GM18867 (cell line): ENCODE data around the gene CCDC85B.
"Not testable (repeated sequence)": the region's sequence is repeated elsewhere in the genome, so short reads cannot be mapped to it uniquely, and the experiment has no call there.

Source experiments
- ATAC-seq: cut with Tn5 transposase; IDR thresholded peaks from one replicate; pipeline ENCODE4 v1.9.1; 2021; ENCODE audit warnings: mild to moderate bottlenecking, moderate library complexity; ENCODE audit not compliant: unreplicated experiment

The CCDC85B gene

GRCh38 chr11:65885808-65886536 lies 4.5 kb upstream of the CCDC85B start:
- no peak for ATAC-seq

DNA sequence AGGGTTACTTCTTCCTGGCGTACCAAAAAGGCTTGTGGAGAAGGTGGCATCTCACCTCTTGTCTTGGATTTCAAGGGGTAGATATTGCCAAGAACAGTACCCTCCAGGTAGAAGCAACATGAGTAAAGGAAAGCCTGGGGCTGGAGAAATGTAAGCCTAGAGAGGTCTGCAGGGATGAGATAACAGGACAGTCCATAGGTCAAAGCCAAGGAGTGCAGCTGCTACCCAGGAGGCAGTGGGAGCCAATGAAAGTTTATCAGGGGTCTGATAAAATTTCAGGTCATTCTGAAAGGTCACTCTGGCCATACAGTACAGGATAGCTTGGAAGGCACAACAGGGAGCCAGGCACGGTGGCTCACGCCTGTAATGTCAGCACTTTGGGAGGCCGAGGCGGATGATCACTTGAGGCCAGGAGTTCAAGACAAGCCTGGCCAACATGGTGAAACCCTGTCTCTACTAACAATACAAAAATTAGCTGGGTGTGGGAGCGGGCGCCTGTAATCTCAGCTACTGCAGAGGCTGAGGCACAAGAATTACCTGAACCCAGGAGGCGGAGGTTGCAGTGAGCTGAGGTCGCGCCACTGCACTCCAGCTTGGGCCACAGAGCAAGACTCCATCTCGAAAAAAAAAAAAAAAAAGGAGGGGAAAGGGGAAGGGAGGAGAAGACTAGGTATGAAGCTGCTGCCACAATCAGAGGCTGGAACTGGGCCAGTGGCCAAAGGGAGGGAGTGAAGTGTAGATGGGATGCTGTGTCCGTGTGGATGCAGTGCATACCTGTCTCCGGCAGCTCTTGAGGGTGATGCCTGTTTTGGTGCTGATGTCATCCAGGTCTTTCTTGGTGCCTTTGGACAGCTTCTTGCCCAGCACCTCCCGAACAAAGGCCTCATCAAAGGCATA lies 3.4 kb upstream of the CCDC85B start:
- ATAC-seq, result no peak

- ATAC-seq, result peak; percentile 1
Observed at GRCh38 chr11:65887723-65888162, 2.7 kb upstream of the CCDC85B start.

DNA sequence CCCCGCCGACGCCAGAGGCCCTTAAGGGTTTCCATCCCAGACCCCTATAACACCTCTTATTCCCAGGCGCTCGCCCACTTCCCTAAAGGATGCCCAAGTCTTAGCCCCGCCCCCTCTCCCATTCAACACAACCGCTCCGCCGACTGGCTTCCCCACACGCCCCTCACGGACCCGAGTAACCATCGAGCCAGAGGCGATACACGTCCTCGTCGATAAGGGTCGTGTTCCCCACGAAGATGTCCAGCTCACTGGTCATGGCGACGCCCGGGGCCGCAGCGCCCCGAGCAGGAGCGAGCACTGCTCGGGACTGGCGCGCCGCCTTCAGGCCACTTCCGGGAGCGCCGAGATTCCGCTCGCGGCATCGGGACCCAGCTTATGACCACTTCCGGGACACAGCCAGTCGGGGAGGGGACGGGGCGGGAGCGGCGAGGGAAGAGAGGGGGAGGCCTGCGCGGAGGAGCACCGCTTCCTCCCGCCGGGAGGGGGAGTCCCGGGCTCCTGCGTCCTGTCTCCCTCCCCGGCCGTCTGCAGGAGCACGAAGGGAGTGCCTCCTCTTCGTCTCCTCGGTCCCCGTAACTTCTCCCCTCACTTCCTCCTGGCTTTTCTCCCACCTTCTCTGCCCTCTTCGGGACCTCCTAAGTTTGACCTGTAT lies 2.2 kb upstream of the CCDC85B start, which contains the start of gene FIBP:
TSS of gene FIBP (minus strand) at position 309 of the 652 bp plus-strand sequence. CDS start at position 256, 53 bp downstream.
- ATAC-seq, result peak; percentile 45

- ATAC-seq, result no peak
Observed at GRCh38 chr11:65891219-65892136, 1.0 kb downstream of the CCDC85B start.

GRCh38 chr11:65892137-65892540 lies 1.7 kb downstream of the CCDC85B start:
- not testable (repeated sequence) for ATAC-seq

DNA sequence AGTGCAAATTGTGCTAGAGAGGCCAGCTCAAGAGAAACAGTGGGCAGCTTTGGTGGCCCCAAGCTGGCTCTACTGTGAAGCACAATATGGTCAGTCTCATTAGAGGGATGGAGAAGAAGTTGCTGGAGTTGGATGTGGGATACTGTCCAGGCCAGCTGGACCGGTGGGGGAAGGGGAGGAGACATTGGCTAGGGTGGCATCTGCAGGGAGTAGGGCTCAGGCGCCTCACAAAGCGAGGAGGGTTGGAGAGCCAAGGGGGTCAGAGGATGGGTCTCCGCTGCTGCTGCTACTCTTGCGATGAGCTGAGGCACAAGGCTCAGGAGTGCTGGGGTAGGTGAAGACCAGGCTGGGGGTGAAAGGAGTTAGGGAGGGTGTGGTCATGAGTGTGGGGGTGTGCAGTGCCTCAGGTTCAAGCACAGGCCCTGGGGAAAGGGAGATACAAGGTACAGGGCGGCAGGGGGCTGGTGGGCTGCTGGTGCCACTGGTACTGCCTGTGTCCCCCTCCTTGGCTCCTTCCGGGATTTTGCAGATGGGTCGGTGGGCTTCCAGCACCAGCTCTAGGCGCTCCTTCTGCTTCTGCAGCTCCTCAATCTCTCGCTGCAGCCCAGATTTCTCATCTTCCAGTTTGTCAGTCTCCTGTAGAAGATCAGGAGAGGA lies 2.3 kb downstream of the CCDC85B start:
- no peak for ATAC-seq

- no peak for ATAC-seq
Observed at GRCh38 chr11:65894034-65894591, 3.6 kb downstream of the CCDC85B start.

DNA sequence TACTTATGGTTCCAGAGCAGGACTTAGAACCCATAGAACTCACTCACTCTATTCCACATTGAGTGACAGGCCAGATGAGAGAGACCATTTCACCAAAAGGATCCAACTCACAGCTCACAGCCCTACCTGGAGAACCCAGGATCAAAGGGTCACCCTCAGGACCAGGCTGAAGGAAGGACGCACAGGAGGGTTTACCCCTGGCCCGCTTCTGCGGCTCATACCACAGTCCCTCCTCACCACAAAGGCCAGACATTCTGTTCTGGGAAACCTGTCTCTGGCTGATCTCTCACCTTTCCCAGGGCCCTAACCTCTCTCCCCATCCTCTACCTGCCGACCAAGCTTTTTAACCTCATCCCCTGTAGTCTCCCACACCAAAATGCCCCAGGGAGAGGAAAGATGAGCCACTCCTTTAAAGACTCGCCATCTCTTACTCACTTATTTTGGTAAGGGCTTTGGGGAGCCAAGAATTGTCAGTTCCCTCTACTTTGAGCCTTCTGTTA lies 5.1 kb downstream of the CCDC85B start:
- ATAC-seq, result no peak

GRCh38 chr11:65896034-65896999 lies 5.8 kb downstream of the CCDC85B start:
- ATAC-seq, result no peak

- ATAC-seq, result no peak
Observed at GRCh38 chr11:65897020-65897471, 6.6 kb downstream of the CCDC85B start.

- ATAC-seq, result no peak
Observed at GRCh38 chr11:65898656-65899355, 8.3 kb downstream of the CCDC85B start.

DNA sequence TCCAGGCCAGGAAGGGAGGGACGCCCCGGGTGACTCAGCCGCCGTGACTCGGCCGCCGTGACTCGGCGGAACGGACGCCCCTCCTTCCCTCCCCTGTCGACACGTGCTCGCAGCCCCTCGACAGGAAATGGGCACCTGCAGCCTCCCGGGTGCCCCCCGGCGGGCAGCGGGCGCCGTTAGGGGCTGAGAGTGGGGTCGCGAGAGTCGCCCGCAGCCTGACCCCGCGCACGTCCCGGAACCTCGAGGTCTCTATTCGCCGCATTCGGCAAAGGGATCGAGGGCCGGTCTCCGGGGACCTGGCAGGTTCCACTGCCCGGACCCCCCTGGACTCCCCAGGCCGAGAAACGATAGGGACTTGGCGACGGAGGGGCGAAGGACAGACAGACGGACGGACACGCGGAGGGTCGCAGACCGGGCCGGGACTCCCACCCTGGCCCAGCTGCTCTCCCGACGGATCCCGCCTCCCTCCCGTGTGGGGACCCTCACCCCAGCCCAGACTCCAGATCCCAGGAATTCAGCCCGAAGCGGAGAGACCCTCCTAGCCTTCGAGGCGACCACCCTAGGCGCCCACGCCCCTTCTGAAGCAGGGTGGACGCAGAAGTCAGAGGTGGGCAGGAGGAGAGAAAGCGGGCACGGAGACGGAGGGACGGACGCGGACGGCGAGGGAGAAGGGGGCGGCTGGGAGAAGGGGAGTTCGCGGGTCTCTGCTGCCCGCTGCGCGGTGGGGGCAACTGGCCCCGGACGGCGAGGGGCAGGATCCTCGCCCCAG lies 9.1 kb downstream of the CCDC85B start:
- ATAC-seq, result no peak

GRCh38 chr11:65900125-65900898 lies 9.8 kb downstream of the CCDC85B start, which contains the start of gene FOSL1:
TSS of gene FOSL1 (minus strand) at chr11:65900388. CDS start at chr11:65900339, 49 bp downstream.
- ATAC-seq, result peak; percentile 80

- ATAC-seq, result no peak
Observed at GRCh38 chr11:65900899-65901180, 10.4 kb downstream of the CCDC85B start.

GRCh38 chr11:65903068-65903481 lies 12.6 kb downstream of the CCDC85B start:
- ATAC-seq, result no peak
